ENCODE data around the gene RBM28.

The RBM28 gene

DNA sequence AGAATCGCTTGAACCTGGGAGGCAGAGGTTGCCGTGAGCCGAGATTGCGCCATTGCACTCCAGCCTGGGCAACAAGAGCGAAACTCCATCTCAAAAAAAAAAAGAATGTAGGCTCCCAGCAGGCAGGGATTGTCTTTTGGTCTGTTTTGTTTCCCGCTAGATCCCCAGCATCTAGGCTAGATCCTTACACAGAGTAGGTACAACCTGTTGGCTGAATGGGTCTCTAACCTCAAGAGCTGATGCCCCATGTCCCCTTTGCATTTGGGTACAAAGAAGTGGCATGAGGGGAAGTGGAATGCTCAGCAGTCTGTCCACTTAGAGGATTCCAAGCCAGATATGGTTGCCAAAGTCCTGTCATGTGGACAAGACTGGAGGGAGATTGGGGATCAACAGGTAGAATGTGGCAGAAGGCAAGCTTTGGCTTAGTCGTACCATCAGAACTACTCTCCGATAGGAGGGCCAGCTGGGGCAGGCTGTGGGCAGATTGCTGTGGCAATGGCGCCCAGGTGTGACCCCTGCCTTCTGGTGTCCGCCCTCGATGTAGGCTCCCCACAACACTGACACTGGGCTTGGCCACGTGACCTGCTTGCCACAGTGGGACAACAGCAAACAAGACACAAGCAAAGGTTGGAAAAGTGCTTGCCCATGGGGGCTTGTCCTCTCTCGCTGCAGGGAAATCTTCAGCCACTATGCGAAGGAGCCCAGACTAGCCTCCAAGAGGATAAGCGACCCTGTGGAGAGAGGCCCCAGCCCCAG lies 81.3 kb downstream of the RBM28 start:
- no peak for DNase-seq (ENCODE audit: low read depth, low spot score)
- TF ChIP-seq, protein P1, sequence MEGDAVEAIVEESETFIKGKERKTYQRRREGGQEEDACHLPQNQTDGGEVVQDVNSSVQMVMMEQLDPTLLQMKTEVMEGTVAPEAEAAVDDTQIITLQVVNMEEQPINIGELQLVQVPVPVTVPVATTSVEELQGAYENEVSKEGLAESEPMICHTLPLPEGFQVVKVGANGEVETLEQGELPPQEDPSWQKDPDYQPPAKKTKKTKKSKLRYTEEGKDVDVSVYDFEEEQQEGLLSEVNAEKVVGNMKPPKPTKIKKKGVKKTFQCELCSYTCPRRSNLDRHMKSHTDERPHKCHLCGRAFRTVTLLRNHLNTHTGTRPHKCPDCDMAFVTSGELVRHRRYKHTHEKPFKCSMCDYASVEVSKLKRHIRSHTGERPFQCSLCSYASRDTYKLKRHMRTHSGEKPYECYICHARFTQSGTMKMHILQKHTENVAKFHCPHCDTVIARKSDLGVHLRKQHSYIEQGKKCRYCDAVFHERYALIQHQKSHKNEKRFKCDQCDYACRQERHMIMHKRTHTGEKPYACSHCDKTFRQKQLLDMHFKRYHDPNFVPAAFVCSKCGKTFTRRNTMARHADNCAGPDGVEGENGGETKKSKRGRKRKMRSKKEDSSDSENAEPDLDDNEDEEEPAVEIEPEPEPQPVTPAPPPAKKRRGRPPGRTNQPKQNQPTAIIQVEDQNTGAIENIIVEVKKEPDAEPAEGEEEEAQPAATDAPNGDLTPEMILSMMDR (IDR thresholded peaks at IDR 0.05; ENCODE audit: low read depth, low read length) = no peak
- no peak overlapping the region for H3K4me3 ChIP-seq (ENCODE audit: low read depth, low read length)
- in situ Hi-C loops (cut with HindIII; ENCODE audit: low sequenced_read_pairs) = no loop called here

DNA sequence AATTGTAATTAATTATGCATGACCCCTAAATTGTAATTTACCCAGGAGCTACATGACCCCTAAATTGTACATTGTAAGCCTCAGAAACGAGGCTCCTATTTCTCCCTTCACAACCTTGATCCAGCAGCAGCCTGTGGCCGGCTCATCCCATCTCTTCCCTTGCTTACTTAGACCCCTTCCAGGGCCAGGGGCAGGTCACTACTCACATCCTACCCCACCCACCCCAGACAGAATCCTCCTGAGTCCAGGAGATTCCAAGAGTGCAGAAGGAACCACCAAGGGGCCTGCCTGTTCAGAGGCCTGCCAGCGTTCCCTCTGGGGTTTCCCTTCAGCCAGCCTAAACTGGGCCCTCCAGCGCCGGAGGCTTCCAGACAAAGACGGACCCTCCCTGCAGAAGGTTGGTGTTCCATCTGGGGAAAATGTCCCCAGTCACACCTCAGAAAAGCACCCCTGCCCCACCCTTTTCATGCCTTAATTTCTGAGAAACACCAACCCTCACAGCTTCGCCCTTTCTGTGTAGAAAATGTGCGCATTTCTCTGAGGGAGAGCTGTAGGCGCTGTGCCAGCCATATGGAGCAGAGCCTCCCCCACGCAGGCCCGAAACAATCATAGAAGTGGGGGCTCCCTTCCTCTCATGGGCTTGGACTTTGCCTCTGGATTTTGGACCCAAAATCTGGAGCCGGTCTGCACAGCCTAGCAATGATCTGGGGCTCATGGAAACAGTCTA lies 83.5 kb downstream of the RBM28 start:
- TF ChIP-seq, protein P1 (IDR thresholded peaks at IDR 0.05; ENCODE audit: low read depth, low read length) = no peak
- DNase-seq (ENCODE audit: low read depth, low spot score) = no peak
- in situ Hi-C loops (cut with HindIII; ENCODE audit: low sequenced_read_pairs) = no loop called here
- no peak overlapping the region for H3K4me3 ChIP-seq (ENCODE audit: low read depth, low read length)

DNA sequence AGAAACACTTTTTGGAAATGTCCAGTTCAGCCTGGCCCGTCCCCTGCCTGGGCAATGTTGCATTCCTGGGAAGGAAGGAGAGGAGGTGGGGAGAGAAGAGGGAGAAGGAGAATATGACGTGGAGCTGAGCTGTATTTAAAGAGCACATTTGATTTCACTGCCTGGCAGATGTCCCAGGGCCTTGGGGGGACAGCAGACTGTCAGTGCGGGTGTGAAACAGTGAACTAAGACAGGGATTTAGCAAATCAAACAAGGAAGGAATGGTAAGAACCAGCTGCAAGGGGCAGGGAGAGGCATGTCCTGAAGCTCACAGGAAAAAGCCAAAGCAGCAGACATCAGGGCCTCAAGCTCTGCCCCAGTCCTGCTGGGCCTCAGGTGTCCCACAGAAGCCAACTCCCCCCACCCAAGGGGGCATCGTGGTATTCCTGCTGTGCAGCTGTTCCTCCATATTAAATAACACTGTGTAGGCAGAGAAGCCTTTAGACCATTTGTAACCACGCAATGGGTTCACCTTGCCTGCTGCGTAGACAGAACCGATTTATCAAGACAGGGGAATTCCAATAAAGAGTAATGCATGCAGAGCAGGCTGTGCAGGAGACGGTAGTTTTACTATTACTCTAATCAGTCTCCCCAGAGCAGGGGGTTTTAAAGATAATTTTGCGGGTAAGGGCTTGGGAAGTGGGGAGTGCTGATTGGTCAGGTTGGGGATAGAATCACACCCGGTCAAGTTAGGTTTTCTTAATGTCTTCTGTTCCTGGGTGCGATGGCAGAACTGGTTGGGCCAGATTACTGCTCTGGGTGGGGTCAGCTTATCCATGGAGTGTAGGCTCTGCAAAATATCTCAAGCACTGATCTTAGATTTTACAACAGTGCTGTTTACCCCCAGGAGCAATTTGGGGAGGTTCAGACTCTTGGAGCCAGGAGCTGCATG lies 84.3 kb downstream of the RBM28 start:
- in situ Hi-C loops (cut with HindIII; ENCODE audit: low sequenced_read_pairs) = no loop called here
- H3K4me3 ChIP-seq (ENCODE audit: low read depth, low read length) = no peak overlapping the region

DNA sequence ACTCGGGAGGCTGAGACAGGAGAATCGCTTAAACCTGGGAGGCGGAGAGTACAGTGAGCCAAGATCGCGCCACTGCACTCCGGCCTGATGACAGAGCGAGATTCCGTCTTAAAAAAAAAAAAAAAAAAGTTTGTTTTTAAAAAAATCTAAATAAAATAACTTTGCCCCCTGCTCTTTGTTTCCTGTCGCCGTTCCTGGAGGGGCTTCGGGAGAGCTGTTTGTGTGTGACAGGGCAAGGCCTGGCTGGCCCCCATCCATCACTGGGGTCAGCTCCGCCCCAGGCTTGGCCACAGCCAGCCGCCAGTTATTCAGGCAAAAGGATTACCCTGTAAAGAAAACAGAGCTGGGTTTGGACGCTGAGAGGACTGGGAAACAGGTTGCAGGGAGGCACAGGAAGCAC lies 86.2 kb downstream of the RBM28 start:
- in situ Hi-C loops (cut with HindIII; ENCODE audit: low sequenced_read_pairs) = no loop called here
- TF ChIP-seq, protein P1 (IDR thresholded peaks at IDR 0.05; ENCODE audit: low read depth, low read length) = no peak
- DNase-seq (ENCODE audit: low read depth, low spot score) = no peak

More for the DNA sequence above, 84.3 kb downstream of the RBM28 start:
- DNase-seq (ENCODE audit: low read depth, low spot score) = no peak
- TF ChIP-seq, protein P1 (IDR thresholded peaks at IDR 0.05; ENCODE audit: low read depth, low read length) = no peak

DNA sequence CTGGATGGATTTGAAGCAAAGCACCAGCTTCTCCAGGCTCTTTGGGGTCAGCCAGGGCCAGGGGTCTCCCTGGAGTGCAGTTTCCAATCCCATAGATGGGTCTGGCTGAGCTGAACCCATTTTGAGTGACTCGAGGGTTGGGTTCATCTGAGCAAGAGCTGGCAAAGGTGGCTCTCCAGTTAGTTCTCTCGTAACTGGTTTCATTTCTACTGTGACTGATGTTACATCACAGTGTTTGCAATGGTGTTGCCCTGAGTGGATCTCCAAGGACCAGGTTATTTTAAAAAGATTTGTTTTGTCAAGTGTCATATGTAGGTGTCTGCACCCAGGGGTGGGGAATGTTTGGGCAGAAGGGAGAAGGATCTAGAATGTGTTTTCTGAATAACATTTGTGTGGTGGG lies 88.4 kb downstream of the RBM28 start:
- in situ Hi-C loops (cut with HindIII; ENCODE audit: low sequenced_read_pairs) = no loop called here
- DNase-seq (ENCODE audit: low read depth, low spot score) = no peak
- TF ChIP-seq, protein P1 (IDR thresholded peaks at IDR 0.05; ENCODE audit: low read depth, low read length) = no peak
- no peak overlapping the region for H3K4me3 ChIP-seq (ENCODE audit: low read depth, low read length)

More for the DNA sequence above, 86.2 kb downstream of the RBM28 start:
- H3K4me3 ChIP-seq (ENCODE audit: low read depth, low read length) = no peak overlapping the region

DNA sequence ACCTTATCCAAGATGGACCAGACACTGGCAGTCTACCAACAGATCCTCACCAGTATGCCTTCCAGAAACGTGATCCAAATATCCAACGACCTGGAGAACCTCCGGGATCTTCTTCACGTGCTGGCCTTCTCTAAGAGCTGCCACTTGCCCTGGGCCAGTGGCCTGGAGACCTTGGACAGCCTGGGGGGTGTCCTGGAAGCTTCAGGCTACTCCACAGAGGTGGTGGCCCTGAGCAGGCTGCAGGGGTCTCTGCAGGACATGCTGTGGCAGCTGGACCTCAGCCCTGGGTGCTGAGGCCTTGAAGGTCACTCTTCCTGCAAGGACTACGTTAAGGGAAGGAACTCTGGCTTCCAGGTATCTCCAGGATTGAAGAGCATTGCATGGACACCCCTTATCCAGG lies 89.2 kb downstream of the RBM28 start:
- no peak for DNase-seq (ENCODE audit: low read depth, low spot score)
- in situ Hi-C loops (cut with HindIII; ENCODE audit: low sequenced_read_pairs) = no loop called here
- TF ChIP-seq, protein P1 (IDR thresholded peaks at IDR 0.05; ENCODE audit: low read depth, low read length) = no peak
- H3K4me3 ChIP-seq (ENCODE audit: low read depth, low read length) = no peak overlapping the region
